ENCODE data around the gene NXPH1. TPM values are rescaled to one million over a fixed set of nuclear protein-coding genes. Genes with fewer than 3 reads are reported as not detected.

The NXPH1 gene
- total RNA-seq, 4 donors from 2014 or later: not detected

- no peak for TF ChIP-seq POLR2A (IDR thresholded peaks at IDR 0.05)
- no peak for TF ChIP-seq CTCF (IDR thresholded peaks at IDR 0.05)
- intact Hi-C loops (cut with DNase I; ENCODE audit: low total_unique reads): no loop called here
- no peak overlapping the region for H3K4me3 ChIP-seq (ENCODE audit: low read depth, poor library complexity, severe bottlenecking)
- 75 to 92% methylated on average over 1 of the region's 1 CpG for WGBS, 2 donors
- no peak for DNase-seq (ENCODE audit: low spot score in 2 of 2)
Measured at GRCh38 chr7:8761731-8762130, 328.3 kb downstream of the NXPH1 start.

GRCh38 chr7:8762803-8763202, 329.4 kb downstream of the NXPH1 start:
- DNase-seq (ENCODE audit: low spot score in 2 of 2): no peak
- WGBS, 2 donors: 74 to 83% methylated on average over 9 of the region's 9 CpGs
- intact Hi-C loops (cut with DNase I; ENCODE audit: low total_unique reads): no loop called here
- H3K4me3 ChIP-seq (ENCODE audit: low read depth, poor library complexity, severe bottlenecking): no peak overlapping the region
- TF ChIP-seq CTCF (IDR thresholded peaks at IDR 0.05) (no peak), POLR2A (IDR thresholded peaks at IDR 0.05) (no peak)

DNA sequence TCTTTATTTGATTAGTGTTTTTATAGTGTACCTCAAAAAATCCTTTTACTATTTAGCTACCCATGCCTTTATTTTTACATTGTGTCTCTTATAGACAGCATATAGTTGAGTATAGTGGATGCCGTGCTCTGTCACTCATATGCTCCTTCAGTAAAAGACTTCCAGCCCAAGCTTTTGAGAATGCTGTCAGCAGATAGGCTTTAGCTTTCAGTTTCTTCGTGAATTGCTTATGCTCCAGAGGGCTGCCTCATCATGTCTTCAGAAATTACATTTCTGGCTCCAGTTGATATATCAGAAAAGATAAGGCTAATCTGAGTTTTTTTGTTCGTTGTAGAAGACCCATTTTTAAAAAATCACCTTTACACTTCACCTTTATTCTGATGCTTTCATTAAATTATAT, 332.0 kb downstream of the NXPH1 start:
- H3K4me3 ChIP-seq (ENCODE audit: low read depth, poor library complexity, severe bottlenecking): no peak overlapping the region
- 80 to 84% methylated on average over 3 of the region's 3 CpGs for WGBS, 2 donors
- DNase-seq (ENCODE audit: low spot score in 2 of 2): no peak
- TF ChIP-seq CTCF (IDR thresholded peaks at IDR 0.05) (no peak), POLR2A (IDR thresholded peaks at IDR 0.05) (no peak)
- intact Hi-C loops (cut with DNase I; ENCODE audit: low total_unique reads): no loop called here

DNA sequence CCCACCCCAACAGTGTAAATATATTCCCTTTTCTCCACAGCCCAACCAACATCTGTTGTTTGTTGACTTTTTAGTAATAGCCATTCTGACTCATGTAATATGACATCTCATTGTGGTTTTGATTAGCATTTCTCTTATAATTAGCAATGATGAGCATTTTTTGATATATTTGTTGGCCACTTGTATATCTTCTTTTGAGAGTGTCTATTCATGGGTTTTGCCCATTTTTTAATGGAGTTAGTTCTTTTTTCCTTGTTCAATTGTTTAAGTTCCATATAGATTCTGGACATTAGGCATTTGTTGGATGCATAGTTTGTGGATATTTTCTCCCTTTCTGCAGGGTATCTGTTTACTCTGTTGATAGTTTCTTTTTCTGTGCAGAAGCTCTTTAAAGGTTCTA, 340.1 kb downstream of the NXPH1 start:
- intact Hi-C loops (cut with DNase I; ENCODE audit: low total_unique reads): no loop called here
- DNase-seq (ENCODE audit: low spot score in 2 of 2): no peak
- H3K4me3 ChIP-seq (ENCODE audit: low read depth, poor library complexity, severe bottlenecking): no peak overlapping the region
- no peak for TF ChIP-seq POLR2A (IDR thresholded peaks at IDR 0.05)
- no peak for TF ChIP-seq CTCF (IDR thresholded peaks at IDR 0.05)

- no peak overlapping the region for H3K4me3 ChIP-seq (ENCODE audit: low read depth, poor library complexity, severe bottlenecking)
- intact Hi-C loops (cut with DNase I; ENCODE audit: low total_unique reads): no loop called here
- DNase-seq (ENCODE audit: low spot score in 2 of 2): no peak
- TF ChIP-seq CTCF (IDR thresholded peaks at IDR 0.05) (no peak), POLR2A (IDR thresholded peaks at IDR 0.05) (no peak)
- 80 to 88% methylated on average over 2 of the region's 2 CpGs for WGBS, 2 donors
Measured at GRCh38 chr7:8778459-8778858, 345.1 kb downstream of the NXPH1 start.

- no peak for DNase-seq (ENCODE audit: low spot score in 2 of 2)
- intact Hi-C loops (cut with DNase I; ENCODE audit: low total_unique reads): no loop called here
- no peak for TF ChIP-seq POLR2A (IDR thresholded peaks at IDR 0.05)
- no peak for TF ChIP-seq CTCF (IDR thresholded peaks at IDR 0.05)
- H3K4me3 ChIP-seq (ENCODE audit: low read depth, poor library complexity, severe bottlenecking): no peak overlapping the region
Measured at GRCh38 chr7:8781166-8781565, 347.8 kb downstream of the NXPH1 start.

Measured in lower leg skin (tissue), 4 donors.